Limb (tissue), 2 donors: ENCODE results near the gene COL23A1.
A peak's percentile ranks its signal among the peaks of the same experiment; 100 is the strongest.

ENCODE experiments used
- DNase-seq, 2 donors: peaks; one replicate each; pipeline ENCODE4 v3.0.0-alpha.2; 2016; ENCODE audit errors: extremely low spot score in 2 of 2

COL23A1 gene

DNA sequence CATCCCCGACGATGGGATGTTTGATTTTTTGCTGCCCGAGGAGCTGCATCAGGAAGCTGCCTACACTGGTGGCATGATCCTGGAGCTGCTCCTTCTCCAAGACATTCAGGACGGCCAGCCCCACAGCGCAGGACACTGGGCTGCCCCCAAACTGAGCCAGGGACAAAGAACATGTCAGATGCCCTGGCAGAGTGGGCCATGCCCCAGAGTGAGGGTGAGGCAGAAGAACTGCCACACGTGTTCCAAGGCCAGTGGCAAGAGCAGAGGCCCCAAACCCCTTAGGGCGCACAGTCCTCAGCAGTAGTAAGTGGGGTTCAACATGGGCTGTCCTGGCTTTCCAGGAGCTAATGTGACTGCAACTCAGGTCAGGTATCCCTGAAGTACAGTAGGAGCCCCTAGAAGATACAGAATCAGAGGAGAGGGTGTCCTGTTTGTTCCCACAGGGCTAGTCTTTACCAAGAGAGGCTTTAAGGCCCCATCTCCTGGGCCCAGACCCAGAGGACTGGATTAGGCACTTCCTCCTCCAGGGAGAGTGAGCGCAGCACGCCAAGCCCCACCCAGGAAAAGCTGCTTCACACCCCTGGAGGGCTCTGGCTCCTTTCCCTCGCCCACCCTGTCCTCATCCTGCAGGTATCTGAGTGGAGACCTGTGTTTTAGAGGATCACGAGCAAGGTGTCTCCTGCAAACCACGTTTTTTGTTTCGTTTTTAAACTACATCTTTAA, 374.8 kb downstream of the COL23A1 start:
- no peak for DNase-seq

DNA sequence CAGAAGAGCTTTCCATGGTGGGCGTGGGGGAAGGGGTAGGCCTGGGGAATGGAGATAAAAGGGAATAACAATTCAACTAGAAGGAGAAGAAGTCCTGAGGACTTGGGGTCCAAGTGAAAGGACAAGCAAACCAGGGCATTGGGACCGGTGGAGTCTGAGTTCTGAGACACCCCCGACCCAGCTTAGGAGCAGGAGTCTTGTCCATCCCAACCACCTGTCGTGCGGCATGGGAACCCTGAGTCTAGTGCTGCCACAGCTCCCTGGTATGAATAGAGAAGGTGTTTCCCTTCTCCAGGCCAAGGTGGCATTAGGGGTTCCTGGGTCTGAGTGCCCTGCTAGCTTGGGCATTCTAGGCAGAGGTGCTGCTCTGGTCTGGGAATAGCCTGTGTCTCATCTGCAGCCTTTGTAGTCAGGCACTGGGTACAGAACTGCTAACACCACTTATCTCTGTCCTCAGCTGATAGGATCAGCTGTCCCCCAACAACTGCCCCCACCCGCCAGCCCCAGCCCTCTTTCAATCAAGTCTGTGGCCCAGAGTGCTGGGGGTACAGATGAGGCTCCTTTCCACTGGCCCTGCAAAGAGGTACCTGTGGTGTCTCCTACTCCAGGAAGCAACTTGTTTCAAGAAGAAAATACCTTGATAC, 375.9 kb downstream of the COL23A1 start:
- DNase-seq = no peak

DNA sequence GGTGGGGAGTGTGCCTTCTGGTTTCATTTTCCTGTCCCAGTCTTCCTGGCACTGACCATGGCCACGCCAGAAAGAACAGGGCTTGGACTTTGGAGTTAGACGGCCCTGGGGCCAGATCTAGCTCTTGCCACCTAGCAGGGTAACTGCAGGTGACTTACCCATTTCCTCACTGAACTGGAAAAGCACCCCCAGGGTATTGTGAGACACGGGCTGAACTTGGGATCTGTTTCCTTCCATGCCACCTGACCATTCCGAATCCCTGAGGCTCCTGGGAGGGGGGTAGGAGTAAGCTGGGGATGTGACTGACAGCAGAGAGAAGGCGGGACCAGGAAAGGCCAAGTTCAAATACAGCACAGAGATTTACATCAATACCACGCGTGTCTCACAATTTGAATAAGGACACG, 376.4 kb downstream of the COL23A1 start:
- DNase-seq = no peak

DNA sequence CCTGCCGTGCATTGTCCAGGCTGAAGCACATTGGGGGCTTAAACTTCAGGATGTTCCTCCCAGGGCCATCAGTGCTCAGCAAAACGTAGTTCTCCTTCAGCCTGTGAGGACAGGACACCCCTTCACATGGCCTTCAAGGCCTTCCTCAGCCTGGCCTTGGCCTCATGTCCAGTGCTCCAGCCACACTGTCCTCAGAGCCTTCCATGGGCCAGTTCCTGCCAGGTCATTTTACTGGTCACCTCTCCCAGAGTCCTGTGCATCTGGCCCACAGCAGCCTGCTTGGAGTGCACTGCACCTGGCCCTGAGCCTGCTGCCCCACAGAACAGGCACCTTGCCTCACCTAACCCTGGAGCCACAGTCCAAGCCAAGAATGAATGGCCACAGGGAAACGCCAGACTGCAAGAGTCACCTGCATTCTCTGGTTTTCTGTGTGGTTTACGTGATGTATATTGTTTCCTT, 377.2 kb downstream of the COL23A1 start:
- no peak for DNase-seq

DNA sequence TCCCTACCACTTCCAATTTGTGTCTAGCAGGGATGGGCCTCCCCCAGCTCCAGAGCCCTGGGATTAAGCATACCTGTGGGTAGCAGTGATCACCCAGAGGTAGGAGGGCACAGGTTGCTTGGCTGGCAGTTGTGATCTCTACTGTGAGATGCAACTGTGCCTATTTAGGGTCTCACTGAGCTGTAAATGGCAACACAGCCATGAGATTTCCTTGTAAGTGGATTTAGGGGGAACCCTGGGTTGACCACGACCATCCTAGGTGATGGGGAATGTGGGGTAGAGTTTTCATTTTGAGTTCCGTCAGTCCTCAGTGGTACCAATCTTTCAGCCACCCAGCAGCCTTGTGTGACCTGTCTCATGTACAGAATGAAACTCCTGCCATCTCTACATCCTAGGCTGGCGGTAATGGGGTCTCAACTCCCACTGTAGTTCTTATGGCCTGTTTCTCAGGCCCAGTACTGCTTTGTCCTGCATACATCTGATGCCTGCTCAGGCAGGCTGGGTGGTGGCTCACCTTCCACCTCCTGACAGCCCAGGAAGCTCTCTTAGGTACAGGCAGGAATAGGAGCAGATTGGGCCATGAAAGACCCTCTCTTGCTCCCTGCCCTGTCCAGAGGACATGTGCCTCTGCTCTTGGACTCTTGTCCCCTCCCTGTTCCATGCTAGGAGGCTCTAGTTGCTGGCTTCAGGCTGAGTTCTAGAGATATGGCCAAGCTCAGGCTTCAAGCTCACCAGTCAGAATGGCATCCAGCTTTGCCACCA, 377.8 kb downstream of the COL23A1 start:
- DNase-seq = no peak

DNA sequence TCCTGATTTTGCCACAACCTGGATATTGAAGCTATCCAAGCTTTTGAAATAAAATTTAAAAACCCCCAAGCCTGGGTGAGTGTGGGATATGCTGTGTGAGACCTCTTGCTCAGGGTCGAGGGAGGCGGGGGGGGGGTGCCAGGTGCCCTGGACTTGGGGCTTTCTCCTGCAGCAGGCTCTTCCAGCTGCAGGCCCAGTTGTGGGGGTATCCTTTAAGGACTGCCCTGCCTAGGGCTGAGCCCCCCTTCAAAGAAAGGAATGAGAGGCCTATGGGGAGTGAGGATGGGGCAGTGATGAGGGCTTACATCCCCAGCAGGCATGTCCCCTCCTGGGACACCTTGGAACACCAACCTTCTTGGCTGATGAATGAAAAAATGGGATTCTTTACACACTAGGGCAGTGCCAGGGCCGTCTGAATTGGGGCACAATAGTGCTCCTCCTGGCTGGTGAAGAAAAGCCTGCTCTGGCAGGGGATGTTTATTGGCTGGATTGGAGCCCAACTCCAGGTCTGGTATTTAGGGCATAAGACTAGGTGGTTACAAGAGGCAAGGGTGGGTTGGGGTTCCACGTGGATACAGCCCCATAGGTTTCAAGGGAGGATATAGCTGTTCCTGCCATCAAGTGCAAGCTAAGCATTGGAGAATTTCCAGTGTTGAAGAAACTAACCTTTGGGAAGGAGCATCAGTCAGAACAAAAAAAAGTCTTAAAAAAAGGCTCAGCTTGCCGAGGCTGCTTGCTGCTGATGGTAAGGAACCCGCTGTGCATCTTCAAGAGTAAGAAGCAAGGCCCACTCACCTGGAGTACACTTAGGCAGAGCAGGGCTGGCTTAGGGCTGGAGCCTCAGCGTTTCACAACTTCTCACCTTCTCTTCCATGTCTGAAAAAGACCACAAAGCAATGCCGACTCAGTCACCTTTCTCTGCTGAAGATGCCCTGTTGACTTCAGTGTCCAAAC, 378.8 kb downstream of the COL23A1 start:
- no peak for DNase-seq

DNA sequence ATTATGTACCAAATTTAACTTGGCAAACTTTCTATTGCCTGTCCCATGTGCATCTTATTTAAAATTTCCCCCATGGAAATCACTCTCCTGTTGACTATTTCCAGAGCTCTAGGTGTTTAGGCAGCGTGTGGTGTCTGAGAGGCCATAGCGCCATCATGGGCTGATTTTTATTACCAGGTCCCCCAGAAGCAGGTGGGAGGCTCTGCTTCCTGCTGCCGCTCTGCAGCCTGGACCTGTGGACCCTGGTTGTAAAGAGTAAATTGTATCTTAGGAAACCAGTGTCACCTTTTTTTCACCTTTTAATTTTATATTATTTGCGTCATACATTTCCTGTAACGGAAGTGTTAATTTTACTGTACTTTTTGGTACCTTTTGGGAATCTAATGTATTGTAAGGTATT, 379.5 kb downstream of the COL23A1 start:
- DNase-seq = no peak

DNA sequence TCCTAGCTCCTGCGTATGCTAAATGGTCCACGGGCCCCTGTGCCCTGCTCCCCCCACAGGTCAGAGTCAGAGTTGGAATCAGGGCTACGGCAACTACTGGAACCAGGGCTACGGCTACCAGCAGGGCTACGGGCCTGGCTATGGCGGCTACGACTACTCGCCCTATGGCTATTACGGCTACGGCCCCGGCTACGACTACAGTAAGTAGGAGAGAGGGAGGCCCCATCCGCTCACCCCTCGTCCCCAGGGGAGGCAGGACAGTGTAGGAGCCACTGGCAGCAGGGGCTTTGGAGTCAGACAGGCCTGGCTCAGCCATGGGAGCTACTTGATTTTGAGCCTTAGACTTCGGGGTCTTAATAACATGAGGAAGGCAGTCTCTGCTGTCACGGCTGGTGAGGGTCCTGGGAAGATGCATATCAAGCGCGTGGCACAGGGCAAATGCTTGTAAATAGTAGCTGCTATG, 380.1 kb downstream of the COL23A1 start:
- DNase-seq = no peak

DNA sequence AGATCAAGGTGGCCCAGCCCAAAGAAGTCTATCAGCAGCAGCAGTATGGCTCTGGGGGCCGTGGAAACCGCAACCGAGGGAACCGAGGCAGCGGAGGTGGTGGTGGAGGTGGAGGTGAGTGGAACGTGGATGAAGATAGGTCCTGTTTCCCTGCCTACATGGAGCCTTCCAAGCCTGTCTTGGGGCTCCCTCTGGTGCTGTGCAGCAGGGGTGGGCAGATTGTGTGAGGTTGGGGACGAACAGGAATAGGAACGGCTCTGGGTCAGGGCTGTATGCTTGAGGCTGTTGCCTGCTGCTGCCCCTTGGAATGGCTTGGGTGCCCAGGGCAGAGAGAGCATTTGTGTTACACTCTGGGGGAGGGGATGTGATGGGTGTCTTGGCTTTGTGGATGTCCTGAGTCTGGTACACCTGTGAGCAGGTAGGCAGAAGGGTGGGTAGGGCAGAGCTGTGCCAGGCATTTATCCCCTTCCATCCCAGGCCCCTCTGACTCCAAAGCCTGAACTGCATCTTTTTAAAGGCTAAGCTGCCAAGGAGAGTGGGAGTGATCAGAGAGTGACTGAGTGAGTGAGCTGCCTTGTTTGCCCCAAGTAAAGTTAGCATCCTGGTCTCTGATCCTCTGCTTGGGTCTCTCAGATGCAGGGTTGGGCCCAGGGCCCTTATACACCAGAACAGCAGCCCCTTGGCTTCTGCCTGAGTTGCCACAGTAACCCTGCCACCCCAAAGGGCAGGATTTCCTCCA, 380.7 kb downstream of the COL23A1 start:
- DNase-seq = no peak

DNA sequence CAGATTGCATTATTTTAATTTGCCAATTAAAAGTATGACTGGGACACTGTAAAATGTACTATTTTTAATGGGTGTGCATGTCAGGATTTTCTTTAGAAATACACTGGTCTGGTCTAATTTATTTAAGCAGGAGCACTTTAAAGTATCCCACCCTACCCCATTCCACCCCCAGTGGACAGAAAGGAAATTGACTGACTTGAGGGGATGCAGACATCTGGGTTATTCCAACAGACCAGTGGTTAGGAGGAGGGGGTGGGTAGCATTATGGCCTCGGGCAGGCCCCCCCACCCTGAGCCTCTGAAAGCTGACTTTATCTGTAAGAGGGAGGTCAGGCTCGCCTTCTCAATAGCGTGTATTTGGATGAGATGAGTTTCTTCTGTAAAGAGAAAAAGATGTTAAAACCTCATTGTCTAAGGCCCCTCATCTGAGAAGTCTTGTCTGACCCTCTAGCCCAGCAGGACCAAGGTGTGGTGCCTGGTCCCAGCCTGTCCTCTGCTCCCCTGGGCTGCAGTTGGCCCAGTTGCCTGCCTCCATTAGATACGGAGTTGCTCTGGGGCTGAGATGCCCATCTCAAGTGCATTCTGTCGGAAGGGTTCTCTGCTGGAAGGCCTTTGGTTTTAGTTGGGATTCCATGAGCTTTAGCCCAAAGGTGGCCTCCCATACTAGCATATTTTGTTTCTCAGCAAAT, 381.5 kb downstream of the COL23A1 start:
- no peak for DNase-seq

DNA sequence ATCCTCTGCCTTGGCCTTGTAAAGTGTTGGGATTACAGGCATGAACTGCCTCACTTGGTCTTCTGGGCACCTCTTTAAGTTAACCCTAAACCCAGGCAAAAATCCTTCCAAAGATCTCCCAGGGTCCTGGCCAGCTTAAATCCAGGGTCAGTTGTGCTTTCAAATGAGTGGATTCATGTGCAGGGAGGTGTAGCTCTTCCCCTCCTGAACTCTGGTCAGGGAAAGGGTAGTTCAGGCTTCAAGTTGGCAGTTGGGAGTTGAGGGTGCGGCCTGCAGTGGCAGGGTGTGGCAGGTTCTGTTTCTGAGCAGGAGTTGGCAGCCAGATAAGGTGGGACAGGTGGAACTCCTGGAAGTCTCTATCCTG, 382.3 kb downstream of the COL23A1 start:
- no peak for DNase-seq

DNA sequence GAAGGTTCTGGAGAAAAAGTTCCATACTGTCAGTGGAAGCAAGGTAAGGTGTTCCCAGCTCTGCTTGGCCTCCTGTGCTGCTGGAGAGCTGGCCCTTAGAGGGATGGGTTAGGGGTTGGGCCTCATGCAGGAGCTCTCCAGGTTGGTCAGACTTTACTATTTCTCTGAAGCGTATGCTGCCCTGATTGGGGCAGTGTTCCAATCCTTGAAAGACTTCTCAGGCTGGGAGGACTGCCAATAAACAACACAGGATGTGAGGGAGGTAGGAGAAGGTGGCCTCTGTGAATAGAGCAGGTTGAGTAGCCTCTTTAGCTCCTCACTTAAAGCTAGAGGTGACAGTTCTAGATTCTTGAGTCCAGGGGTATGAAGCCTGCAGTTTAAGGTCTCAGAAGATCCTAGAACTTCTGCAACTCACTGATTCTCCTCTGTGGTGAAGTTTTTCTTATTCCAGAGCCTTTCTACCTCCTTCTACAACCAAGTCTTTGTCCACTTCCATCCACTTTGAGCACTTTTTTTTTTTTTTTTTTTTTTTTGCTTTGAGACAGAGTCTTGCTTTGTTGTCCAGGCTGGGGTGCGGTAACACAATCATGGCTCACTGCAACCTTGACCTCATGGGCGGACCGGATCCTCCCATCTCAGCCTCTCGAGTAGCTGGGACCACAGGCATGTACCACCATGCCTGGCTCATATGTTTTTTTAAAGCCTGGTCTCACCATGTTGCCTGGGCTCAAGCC, 382.8 kb downstream of the COL23A1 start:
- DNase-seq = no peak

DNA sequence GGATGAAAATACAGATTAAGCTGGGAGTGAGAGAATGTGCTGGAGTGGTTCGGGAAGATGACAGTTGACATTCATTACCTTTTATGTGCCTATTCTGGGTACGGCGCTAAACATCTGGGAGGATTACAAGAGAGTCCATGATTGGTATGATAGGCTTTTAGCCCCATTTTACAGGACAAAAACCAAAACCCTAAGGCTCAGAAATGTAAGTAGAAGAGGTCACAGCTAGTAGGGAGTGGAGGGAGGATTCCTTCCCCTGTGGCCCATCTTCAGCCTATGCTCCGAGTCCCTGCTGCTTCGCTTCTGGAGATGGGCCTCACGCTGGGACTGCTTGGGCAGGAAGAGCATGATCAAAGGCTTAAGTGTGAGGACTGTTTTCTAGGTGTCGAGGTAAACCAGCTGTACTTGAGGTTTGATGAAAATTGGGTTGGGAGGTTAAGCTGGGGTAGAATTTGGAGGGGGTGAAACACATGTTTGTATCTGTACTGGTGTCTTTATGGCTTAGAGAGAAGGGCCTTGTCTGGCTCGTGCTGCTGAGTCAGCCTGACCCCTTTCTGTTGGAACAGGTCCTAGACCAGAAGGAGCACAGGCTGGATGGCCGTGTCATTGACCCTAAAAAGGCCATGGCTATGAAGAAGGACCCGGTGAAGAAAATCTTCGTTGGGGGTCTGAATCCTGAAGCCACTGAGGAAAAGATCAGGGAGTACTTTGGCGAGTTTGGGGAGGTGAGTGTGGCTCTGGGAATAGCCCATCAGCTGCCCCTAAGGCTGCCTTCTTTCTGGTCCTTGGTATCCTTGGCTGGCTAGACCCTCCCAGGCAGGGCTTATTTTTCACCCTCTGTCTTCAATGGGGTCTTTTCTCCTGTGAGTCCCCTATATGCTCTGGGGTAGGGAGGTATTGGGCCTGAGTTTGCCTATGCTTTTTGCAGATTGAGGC, 383.8 kb downstream of the COL23A1 start:
- no peak for DNase-seq

DNA sequence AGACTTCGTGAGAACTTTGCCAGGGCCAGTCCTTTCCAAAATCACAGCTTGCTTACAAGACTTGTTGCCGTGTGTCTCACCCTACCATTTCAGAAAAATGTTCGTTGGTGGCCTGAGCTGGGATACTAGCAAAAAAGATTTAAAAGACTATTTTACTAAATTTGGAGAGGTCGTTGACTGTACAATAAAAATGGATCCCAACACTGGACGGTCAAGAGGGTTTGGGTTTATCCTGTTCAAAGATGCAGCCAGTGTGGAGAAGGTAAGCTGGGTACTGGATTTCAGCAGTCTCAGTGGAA, 384.5 kb downstream of the COL23A1 start:
- no peak for DNase-seq

DNA sequence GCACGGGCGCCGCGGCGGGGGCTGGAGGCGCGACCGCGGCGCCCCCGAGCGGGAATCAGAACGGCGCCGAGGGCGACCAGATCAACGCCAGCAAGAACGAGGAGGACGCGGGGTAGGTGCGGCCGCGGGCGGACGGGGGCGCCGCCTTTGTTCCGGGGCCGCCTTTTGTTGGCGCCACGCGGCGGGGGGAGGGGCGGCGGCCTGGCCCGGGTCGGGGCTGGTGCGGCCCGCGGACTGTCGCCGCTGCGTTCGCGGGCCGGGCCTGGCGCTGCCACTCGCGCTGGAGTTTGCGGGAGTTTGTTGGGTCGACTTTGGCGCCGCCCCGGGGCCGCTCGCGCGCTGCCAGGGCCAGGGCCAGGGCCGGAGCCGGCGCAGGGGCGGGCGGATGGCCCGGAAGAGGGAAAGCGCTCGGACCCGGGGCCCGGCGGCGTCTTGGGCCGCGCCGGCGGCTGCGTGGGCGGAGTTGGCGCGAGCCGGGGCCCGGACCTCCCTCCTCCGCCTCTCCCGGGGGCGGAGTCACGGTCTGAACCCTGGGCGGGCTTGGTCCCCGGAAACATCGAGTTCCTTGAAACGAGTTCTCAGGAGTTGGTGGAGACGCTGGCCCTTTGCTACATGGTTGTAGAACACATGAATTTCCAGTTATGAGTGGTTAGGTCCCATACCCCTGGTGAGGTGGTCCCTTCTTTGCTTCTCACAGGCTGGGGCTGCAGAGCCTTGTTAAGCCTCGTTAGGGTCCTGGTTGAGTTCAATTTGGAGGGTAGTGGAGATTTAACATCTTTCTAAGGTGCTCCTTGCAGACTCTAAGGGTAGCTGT, 385.1 kb downstream of the COL23A1 start:
- DNase-seq = peak; percentile 56 to 80

DNA sequence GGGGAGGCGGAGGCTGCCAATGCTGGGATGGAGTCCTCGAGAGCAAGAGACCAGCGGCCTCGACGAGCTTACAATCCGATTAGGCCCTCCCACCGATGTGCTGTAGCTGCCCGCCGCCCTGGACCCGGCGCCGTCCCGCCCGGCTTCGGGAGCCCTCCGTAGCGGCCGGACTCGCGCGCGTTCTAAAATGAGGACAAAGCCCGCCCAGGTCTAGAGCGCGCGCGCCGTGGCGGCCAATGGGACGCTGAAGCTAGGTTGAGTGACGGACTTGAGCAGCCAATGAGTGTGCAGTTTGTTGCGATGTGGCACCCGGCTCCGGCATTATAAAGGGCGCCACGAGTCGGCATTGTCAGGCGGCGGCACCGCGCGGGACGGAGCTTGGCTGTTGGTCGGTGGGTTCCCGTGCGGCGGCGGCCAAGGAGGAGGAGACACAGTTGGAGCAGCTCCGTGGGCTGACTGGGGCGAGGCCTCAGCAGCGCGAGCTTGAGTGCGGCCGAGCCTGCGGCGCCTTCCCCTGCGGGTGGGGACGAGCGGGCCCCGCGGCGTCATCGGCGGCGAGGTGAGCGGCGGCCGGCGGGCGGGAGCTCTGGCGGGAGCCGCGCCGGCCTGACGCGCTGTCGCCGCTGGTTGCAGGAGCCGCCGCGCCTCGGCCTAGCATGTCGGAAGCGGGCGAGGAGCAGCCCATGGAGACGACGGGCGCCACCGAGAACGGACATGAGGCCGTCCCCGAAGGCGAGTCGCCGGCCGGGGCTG, 385.8 kb downstream of the COL23A1 start, which contains the start of gene HNRNPAB:
TSS of gene HNRNPAB (plus strand) at position 352 of the 753 bp plus-strand sequence. CDS start at position 657, 305 bp downstream.
- peak; percentile 95 to 98 for DNase-seq
